Activated T-cell treated with anti-CD3 and anti-CD28 coated beads, Interleukin-2, amount 50 U/mL, for 72 hours (primary cell): ENCODE results near the gene GLRB. TPM values are rescaled to one million over a fixed set of nuclear protein-coding genes. Genes with fewer than 3 reads are reported as not detected.

ENCODE experiments used
- total RNA-seq, 2 donors: library from RNA; stranded (reverse); gene quantifications; one replicate each; pipeline ENCODE4 v1.2.3, GENCODE V29; 2022

GLRB gene
- total RNA-seq, 2 donors from 2014 or later = not detected

Other genes with a start within 250 kb of the GLRB start
- not detected for gene PDGFC, start 104.4 kb upstream of the GLRB start, total RNA-seq
- not detected for gene GRIA2, start 144.6 kb downstream of the GLRB start, total RNA-seq